Measurements from ENCODE around the gene RASGRP3.

Gene RASGRP3

GRCh38 chr2:33526132-33526531 lies 49.7 kb downstream of the RASGRP3 start:
- no peak for TF ChIP-seq CTCF (IDR thresholded peaks at IDR 0.05; ENCODE audit: low read depth, low read length)
- peak; percentile 37 for DNase-seq (ENCODE audit: extremely low read depth, low read depth)

- no peak for DNase-seq (ENCODE audit: extremely low read depth, low read depth)
- no peak for TF ChIP-seq CTCF (IDR thresholded peaks at IDR 0.05; ENCODE audit: low read depth, low read length)
Measured at GRCh38 chr2:33526921-33527320, 50.5 kb downstream of the RASGRP3 start.

DNA sequence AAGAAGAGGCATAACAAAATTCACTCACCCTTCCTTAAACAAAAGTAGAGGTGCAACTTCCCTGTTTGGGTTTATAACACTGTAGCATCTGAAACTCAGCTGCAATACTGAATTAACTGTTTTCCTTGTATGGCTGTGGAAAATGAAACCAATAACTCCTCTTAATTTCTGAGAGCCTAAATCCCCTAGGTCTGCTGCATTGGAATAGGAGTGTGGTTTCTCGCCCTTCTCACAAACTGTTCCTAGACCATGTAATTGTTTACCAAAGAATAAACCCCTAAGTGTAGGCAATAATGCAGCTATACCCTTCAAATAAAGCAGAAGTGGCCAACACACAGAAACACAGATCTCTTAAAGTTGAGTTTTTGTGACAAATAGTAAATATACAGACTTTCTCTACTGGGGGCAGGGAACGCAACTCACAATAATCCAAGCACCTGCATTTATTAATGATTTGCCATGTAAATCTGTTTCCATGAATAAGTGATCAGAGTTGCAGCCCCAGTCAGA lies 52.0 kb downstream of the RASGRP3 start:
- no peak for TF ChIP-seq CTCF (IDR thresholded peaks at IDR 0.05; ENCODE audit: low read depth, low read length)
- no peak for DNase-seq (ENCODE audit: extremely low read depth, low read depth)

DNA sequence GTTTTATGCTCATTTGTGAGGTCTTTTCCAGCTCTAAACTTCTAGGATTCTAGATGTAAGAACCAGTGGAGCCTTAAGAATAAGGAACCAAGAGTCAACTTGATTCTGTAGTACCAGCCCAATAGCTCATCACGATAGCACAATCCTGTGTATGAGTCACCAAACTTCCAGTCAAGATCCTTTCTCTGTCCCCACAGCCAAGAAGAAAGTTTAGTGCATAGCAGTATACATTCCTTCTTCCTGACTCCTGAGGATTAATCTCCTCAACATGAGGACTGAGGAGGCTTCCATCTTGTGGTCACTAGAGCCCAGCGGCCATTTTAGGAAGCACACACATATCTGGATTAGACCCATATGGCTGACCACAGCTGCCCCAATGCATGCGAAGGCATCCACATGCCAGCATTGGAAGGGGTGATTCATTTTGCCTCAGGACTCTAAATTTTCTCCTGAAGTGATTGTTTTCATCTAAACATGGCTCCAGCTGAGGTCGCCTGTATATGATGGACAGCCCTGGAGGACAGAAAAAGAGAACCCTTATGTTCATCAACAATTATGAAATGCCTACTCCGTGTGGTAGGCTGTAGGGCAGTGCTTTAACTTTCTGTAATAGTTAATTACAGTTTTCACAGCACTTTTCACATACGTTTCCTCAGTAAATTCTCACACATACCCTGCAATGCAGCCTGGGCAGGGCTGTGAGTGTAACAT lies 53.5 kb downstream of the RASGRP3 start:
- DNase-seq (ENCODE audit: extremely low read depth, low read depth) = peak; percentile 90

GRCh38 chr2:33530690-33531548 lies 54.5 kb downstream of the RASGRP3 start:
- no peak for TF ChIP-seq CTCF (IDR thresholded peaks at IDR 0.05; ENCODE audit: low read depth, low read length)
- no peak for DNase-seq (ENCODE audit: extremely low read depth, low read depth)

More for the DNA sequence above, 53.5 kb downstream of the RASGRP3 start:
- peak; percentile 8 for TF ChIP-seq CTCF (IDR thresholded peaks at IDR 0.05; ENCODE audit: low read depth, low read length)

GRCh38 chr2:33531549-33532059 lies 55.2 kb downstream of the RASGRP3 start:
- TF ChIP-seq CTCF (IDR thresholded peaks at IDR 0.05; ENCODE audit: low read depth, low read length) = no peak
- DNase-seq (ENCODE audit: extremely low read depth, low read depth) = no peak

- no peak for DNase-seq (ENCODE audit: extremely low read depth, low read depth)
- no peak for TF ChIP-seq CTCF (IDR thresholded peaks at IDR 0.05; ENCODE audit: low read depth, low read length)
Measured at GRCh38 chr2:33532146-33532545, 55.7 kb downstream of the RASGRP3 start.
